WI38 (cell line): ENCODE results near the gene SLC9A9.

Source experiments
- H3K4me3 ChIP-seq: 2 replicates; pipeline ENCODE4 v1.5.1; 2011; ENCODE audit warnings: low read depth, mild to moderate bottlenecking, control low read depth, low read length
- TF ChIP-seq, protein P1 (sequence below): IDR thresholded peaks from 2 replicates; pipeline ENCODE4 v1.5.1; 2012; ENCODE audit warnings: low read depth, mild to moderate bottlenecking, control low read depth, low read length

Gene SLC9A9

DNA sequence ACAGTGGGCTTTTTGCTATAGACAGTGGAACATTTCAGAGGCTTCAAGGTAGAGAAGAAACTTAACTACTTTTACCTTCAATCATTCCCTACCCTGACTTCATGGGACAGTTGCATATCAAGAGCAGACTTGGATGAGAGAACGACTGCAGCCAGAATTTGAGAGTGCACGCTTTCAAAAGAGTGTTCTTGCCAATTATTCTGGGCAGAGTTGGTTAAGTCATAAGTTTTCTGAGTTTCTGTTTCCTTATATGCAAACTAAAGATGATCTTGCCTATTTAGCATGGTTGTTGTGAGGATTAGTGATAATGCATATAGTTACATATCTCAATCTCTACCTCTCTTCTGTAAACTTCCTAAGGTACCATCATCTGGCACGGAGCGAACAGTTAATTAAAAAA, 7.6 kb downstream of the SLC9A9 start:
- TF ChIP-seq, protein P1, sequence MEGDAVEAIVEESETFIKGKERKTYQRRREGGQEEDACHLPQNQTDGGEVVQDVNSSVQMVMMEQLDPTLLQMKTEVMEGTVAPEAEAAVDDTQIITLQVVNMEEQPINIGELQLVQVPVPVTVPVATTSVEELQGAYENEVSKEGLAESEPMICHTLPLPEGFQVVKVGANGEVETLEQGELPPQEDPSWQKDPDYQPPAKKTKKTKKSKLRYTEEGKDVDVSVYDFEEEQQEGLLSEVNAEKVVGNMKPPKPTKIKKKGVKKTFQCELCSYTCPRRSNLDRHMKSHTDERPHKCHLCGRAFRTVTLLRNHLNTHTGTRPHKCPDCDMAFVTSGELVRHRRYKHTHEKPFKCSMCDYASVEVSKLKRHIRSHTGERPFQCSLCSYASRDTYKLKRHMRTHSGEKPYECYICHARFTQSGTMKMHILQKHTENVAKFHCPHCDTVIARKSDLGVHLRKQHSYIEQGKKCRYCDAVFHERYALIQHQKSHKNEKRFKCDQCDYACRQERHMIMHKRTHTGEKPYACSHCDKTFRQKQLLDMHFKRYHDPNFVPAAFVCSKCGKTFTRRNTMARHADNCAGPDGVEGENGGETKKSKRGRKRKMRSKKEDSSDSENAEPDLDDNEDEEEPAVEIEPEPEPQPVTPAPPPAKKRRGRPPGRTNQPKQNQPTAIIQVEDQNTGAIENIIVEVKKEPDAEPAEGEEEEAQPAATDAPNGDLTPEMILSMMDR: no peak
- H3K4me3 ChIP-seq: no peak overlapping the region

- no peak overlapping the region for H3K4me3 ChIP-seq
- TF ChIP-seq, protein P1: no peak
Measured at GRCh38 chr3:143839980-143840379, 8.3 kb downstream of the SLC9A9 start.

GRCh38 chr3:143837076-143837475, 11.2 kb downstream of the SLC9A9 start:
- no peak overlapping the region for H3K4me3 ChIP-seq
- TF ChIP-seq, protein P1: no peak

DNA sequence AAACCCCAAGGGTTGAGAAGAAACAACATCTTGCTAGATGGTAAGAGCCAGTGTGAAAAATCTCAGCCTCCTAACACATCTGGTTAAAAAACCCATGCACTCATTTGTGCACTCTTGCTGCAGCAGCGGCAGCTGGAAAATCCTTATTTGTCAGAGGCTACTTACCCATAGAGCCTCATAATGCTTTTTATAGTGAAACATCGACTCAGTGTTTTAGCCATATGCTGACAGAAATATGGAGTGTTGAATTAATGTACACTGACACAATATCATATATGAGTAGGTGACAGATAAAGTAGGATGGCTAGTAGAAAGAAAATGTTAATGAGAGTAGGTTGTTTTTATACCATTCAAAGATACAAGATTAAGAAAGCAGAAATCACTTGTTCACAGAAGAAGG, 13.0 kb downstream of the SLC9A9 start:
- no peak overlapping the region for H3K4me3 ChIP-seq
- TF ChIP-seq, protein P1: no peak

DNA sequence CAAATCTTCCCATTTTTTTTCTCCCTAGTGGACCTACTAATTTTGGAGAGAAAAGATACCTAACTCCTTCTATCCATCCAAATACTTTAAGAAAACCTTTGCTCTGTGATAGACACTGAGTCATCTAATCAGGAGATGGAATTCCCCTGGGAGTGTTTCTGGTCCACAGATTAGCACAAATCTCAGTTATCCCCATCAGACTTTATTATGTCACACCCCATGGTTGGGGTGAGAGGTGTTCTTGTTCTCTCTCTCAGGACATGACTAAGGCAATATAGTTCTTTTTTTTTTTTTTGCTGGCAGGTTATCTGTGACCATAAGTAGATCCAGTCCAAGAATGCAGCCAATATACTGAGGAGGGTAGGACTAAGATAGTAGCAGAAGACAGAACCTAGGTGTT, 15.8 kb downstream of the SLC9A9 start:
- TF ChIP-seq, protein P1: no peak

GRCh38 chr3:143831994-143832393, 16.3 kb downstream of the SLC9A9 start:
- H3K4me3 ChIP-seq: no peak overlapping the region
- TF ChIP-seq, protein P1: no peak

More for the DNA sequence above, 15.8 kb downstream of the SLC9A9 start:
- no peak overlapping the region for H3K4me3 ChIP-seq

GRCh38 chr3:143831208-143831607, 17.1 kb downstream of the SLC9A9 start:
- TF ChIP-seq, protein P1: no peak
- no peak overlapping the region for H3K4me3 ChIP-seq
